PC-3 (cell line): ENCODE data around the gene AGAP1. TPM values are rescaled to one million over a fixed set of nuclear protein-coding genes. Genes with fewer than 3 reads are reported as not detected.

Experiments used
- ATAC-seq: fragments of 200-7000 bp; cut with Tn5 transposase; 2 replicates; pipeline ENCODE4 v1.9.1; 2020; ENCODE audit warnings: mild to moderate bottlenecking, moderate library complexity
- BruUV-seq: library from RNA; stranded (reverse); fragments of 400-500 nt; replicated peaks from 2 replicates; lab custom pipeline; 2021; lab: Mats Ljungman, UMichigan
- CTCF ChIA-PET: fragments of 300-600 bp; sonication (Branson Sonifier 250); formaldehyde crosslinking; loops from one replicate; lab custom pipeline; 2022; ENCODE audit warnings: antibody characterized with exemption; lab: Charles Lee
- POLR2A ChIA-PET: fragments of 300-600 bp; sonication (Branson Sonifier 250); formaldehyde crosslinking; loops from one replicate; lab custom pipeline; 2022; ENCODE audit warnings: antibody characterized with exemption; ENCODE audit not compliant: unreplicated experiment; lab: Charles Lee
- DNase-seq: peaks from one replicate; pipeline ENCODE4 v3.0.0-alpha.2; 2015
- H2AFZ ChIP-seq: fragments of 300-600 bp; sonication (generic); 2 replicates; pipeline ENCODE4 v1.6.0; 2016; ENCODE audit warnings: antibody characterized with exemption, low read length
- H3F3A ChIP-seq: fragments of 300-600 bp; sonication (generic); one replicate; pipeline ENCODE4 v1.6.0; 2017; ENCODE audit warnings: antibody characterized with exemption, low read length, control low read depth, mild to moderate bottlenecking; ENCODE audit not compliant: unreplicated experiment
- H3K27ac ChIP-seq: fragments of 300-600 bp; sonication (generic); 2 replicates; pipeline ENCODE4 v1.5.1; 2016; ENCODE audit warnings: mild to moderate bottlenecking, low read length
- H3K27me3 ChIP-seq: fragments of 300-600 bp; sonication (generic); 2 replicates; pipeline ENCODE4 v1.6.1; 2016; ENCODE audit warnings: low read length, mixed read lengths
- H3K36me3 ChIP-seq: fragments of 300-600 bp; sonication (generic); 2 replicates; pipeline ENCODE4 v1.6.1; 2016; ENCODE audit warnings: low read depth, mixed run types, low read length, mixed read lengths
- H3K4me1 ChIP-seq: fragments of 300-600 bp; sonication (generic); 2 replicates; pipeline ENCODE4 v1.5.1; 2016; ENCODE audit warnings: low read length; ENCODE audit not compliant: insufficient read depth
- H3K4me2 ChIP-seq: fragments of 300-600 bp; sonication (generic); 2 replicates; pipeline ENCODE4 v1.6.0; 2016; ENCODE audit warnings: low read length
- H3K4me3 ChIP-seq: fragments of 300-600 bp; sonication (generic); 2 replicates; pipeline ENCODE4 v1.5.1; 2016; ENCODE audit warnings: mild to moderate bottlenecking, low read length, mixed read lengths
- H3K79me2 ChIP-seq: fragments of 300-600 bp; sonication (generic); 2 replicates; pipeline ENCODE4 v1.6.1; 2017; ENCODE audit warnings: low read length, mixed read lengths
- H3K9ac ChIP-seq: fragments of 300-600 bp; sonication (generic); 2 replicates; pipeline ENCODE4 v1.6.0; 2016; ENCODE audit warnings: mild to moderate bottlenecking, low read length
- H3K9me2 ChIP-seq: fragments of 300-600 bp; sonication (generic); replicated peaks from 2 replicates; pipeline ENCODE4 v1.6.1; 2016; ENCODE audit warnings: mixed run types, low read length, mixed read lengths
- H3K9me3 ChIP-seq: fragments of 300-600 bp; sonication (generic); 2 replicates; pipeline ENCODE4 v1.6.1; 2016; ENCODE audit warnings: low read length, mixed read lengths
- H4K20me1 ChIP-seq: fragments of 300-600 bp; sonication (generic); 2 replicates; pipeline ENCODE4 v1.6.1; 2016; ENCODE audit warnings: low read length, mixed read lengths
- CTCF ChIP-seq: fragments of 300-600 bp; sonication (generic); conservative IDR thresholded peaks from 2 replicates; pipeline ENCODE4 v1.5.1; 2017; ENCODE audit warnings: antibody characterized with exemption, low read depth, mild to moderate bottlenecking, low read length
- EZH2 ChIP-seq: fragments of 300-600 bp; sonication (generic); IDR thresholded peaks from one replicate; pipeline ENCODE4 v1.6.1; 2017; ENCODE audit warnings: antibody characterized with exemption, mild to moderate bottlenecking, low read length; ENCODE audit not compliant: unreplicated experiment
- EZH2phosphoT487 ChIP-seq: fragments of 300-600 bp; sonication (generic); IDR thresholded peaks from 2 replicates; pipeline ENCODE4 v1.6.1; 2018; ENCODE audit warnings: mild to moderate bottlenecking, antibody characterized with exemption, low read length, borderline replicate concordance
- intact Hi-C: fragments of 100-400 bp; cut with micrococcal nuclease; formaldehyde crosslinking; loops from 2 replicates; pipeline ENCODE4 v1.9.0; 2023
- total RNA-seq: library from RNA; depleted of rRNA; stranded (reverse); fragments of >200 nt; gene quantifications from 2 replicates; pipeline ENCODE4 v1.2.3, GENCODE V29; 2014

AGAP1 gene
- total RNA-seq, 1 experiment from 2014 or later: 31.0 TPM

GRCh38 chr2:236156860-236157194, 663.0 kb downstream of the AGAP1 start:
- no peak overlapping the region for H2AFZ ChIP-seq
- no peak overlapping the region for H3K4me3 ChIP-seq
- H3K27me3 ChIP-seq: no peaks in the 10 kb centered on the region
- intact Hi-C loops: no loop called here
- DNase-seq: no peak
- H3K4me1 ChIP-seq: no peaks in the 10 kb centered on the region
- ChIA-PET POLR2A (no interaction called here), CTCF (interaction anchor here (0.6 kb wide), 1 partner anchor 50 kb away, joined by 3 read pairs; no protein-coding TSS in a partner anchor)
- no peak for ATAC-seq
- H3K79me2 ChIP-seq: no peaks in the 10 kb centered on the region
- no peak for TF ChIP-seq EZH2phosphoT487
- no peak for TF ChIP-seq EZH2
- no peak for TF ChIP-seq CTCF
- H3F3A ChIP-seq: no peaks in the 10 kb centered on the region
- no peaks in the 10 kb centered on the region for H3K9me2 ChIP-seq
- H3K9me3 ChIP-seq: no peaks in the 10 kb centered on the region
- H3K4me2 ChIP-seq: no peak overlapping the region
- no peaks in the 10 kb centered on the region for H4K20me1 ChIP-seq
- H3K9ac ChIP-seq: no peak overlapping the region
- no TSS peak for BruUV-seq
- no peak overlapping the region for H3K27ac ChIP-seq
- H3K36me3 ChIP-seq: no peaks in the 10 kb centered on the region

GRCh38 chr2:236157366-236157765, 663.5 kb downstream of the AGAP1 start:
- no peak overlapping the region for H2AFZ ChIP-seq
- ChIA-PET CTCF (interaction anchor here (0.6 kb wide), 1 partner anchor 51 kb away, joined by 3 read pairs; no protein-coding TSS in a partner anchor), POLR2A (no interaction called here)
- no peaks in the 10 kb centered on the region for H3K79me2 ChIP-seq
- no peaks in the 10 kb centered on the region for H3K4me1 ChIP-seq
- DNase-seq: no peak
- no peak overlapping the region for H3K27ac ChIP-seq
- no peak for ATAC-seq
- H3K9ac ChIP-seq: no peak overlapping the region
- no peak overlapping the region for H3K4me2 ChIP-seq
- no peaks in the 10 kb centered on the region for H3K27me3 ChIP-seq
- H4K20me1 ChIP-seq: no peaks in the 10 kb centered on the region
- no TSS peak for BruUV-seq
- no peaks in the 10 kb centered on the region for H3F3A ChIP-seq
- intact Hi-C loops: no loop called here
- no peak overlapping the region for H3K4me3 ChIP-seq
- H3K9me3 ChIP-seq: no peaks in the 10 kb centered on the region
- TF ChIP-seq CTCF (no peak), EZH2phosphoT487 (no peak), EZH2 (no peak)
- H3K36me3 ChIP-seq: no peaks in the 10 kb centered on the region
- H3K9me2 ChIP-seq: no peaks in the 10 kb centered on the region

GRCh38 chr2:236157815-236158498, 664.1 kb downstream of the AGAP1 start:
- Histone ChIP-seq H3K79me2 (no peaks in the 10 kb centered on the region), H3K9ac (no peak overlapping the region), H3K36me3 (no peaks in the 10 kb centered on the region), H3K9me2 (no peaks in the 10 kb centered on the region), H2AFZ (no peak overlapping the region), H3K4me3 (no peak overlapping the region), H3K4me1 (no peaks in the 10 kb centered on the region), H3K4me2 (no peak overlapping the region), H3K27me3 (no peaks in the 10 kb centered on the region), H3K27ac (no peak overlapping the region), H3F3A (no peaks in the 10 kb centered on the region), H3K9me3 (no peaks in the 10 kb centered on the region), H4K20me1 (no peaks in the 10 kb centered on the region)
- ATAC-seq (no peak), DNase-seq (no peak)
- TF ChIP-seq EZH2phosphoT487 (no peak), CTCF (no peak), EZH2 (no peak)
- intact Hi-C loops: no loop called here
- POLR2A ChIA-PET: interaction anchor here (0.6 kb wide), 1 partner anchor 25 kb away, joined by 3 read pairs; no protein-coding TSS in a partner anchor
- CTCF ChIA-PET: interaction anchor here (0.6 kb wide), 1 partner anchor 51 kb away, joined by 3 read pairs; no protein-coding TSS in a partner anchor
- BruUV-seq: no TSS peak
